ENCODE measurements around the gene DYNC1LI2.
"Not testable (repeated sequence)": the region's sequence is repeated elsewhere in the genome, so short reads cannot be mapped to it uniquely, and the experiment has no call there.

The DYNC1LI2 gene

GRCh38 chr16:66695935-66696668 is 55.3 kb downstream of the DYNC1LI2 start:
- DNase-seq: peak; percentile 40

- DNase-seq: no peak
Observed at GRCh38 chr16:66695471-66695934, 55.9 kb downstream of the DYNC1LI2 start.

GRCh38 chr16:66693149-66693548 is 58.3 kb downstream of the DYNC1LI2 start:
- no peak for DNase-seq

GRCh38 chr16:66692341-66692740 is 59.1 kb downstream of the DYNC1LI2 start:
- no peak for DNase-seq

GRCh38 chr16:66691234-66691633 is 60.2 kb downstream of the DYNC1LI2 start:
- no peak for DNase-seq

GRCh38 chr16:66690106-66690847 is 61.1 kb downstream of the DYNC1LI2 start:
- DNase-seq: no peak

GRCh38 chr16:66689282-66689681 is 62.1 kb downstream of the DYNC1LI2 start:
- no peak for DNase-seq

- DNase-seq: no peak
Observed at GRCh38 chr16:66687906-66688625, 63.3 kb downstream of the DYNC1LI2 start.

GRCh38 chr16:66685501-66686115 is 65.8 kb downstream of the DYNC1LI2 start:
- DNase-seq: not testable (repeated sequence)

- DNase-seq: no peak
Observed at GRCh38 chr16:66682271-66682670, 69.1 kb downstream of the DYNC1LI2 start.

- DNase-seq: no peak
Observed at GRCh38 chr16:66681676-66682075, 69.7 kb downstream of the DYNC1LI2 start.

GRCh38 chr16:66678337-66678736 is 73.1 kb downstream of the DYNC1LI2 start:
- no peak for DNase-seq

GRCh38 chr16:66677836-66678235 is 73.6 kb downstream of the DYNC1LI2 start:
- DNase-seq: no peak

- DNase-seq: no peak
Observed at GRCh38 chr16:66677179-66677578, 74.2 kb downstream of the DYNC1LI2 start.

GRCh38 chr16:66676599-66676998 is 74.8 kb downstream of the DYNC1LI2 start:
- no peak for DNase-seq

- no peak for DNase-seq
Observed at GRCh38 chr16:66673691-66674090, 77.7 kb downstream of the DYNC1LI2 start.

Measured in activated CD4-positive, CD25-positive, alpha-beta regulatory T cell treated with anti-CD3 and anti-CD28 coated beads, Interleukin-2, amount 50 U/mL, for 72 hours (primary cell).